ENCODE data around the gene PRRT4. TPM values are rescaled to one million over a fixed set of nuclear protein-coding genes. Genes with fewer than 3 reads are reported as not detected.

PRRT4 gene
- total RNA-seq, 1 experiment from 2014 or later = not detected

DNA sequence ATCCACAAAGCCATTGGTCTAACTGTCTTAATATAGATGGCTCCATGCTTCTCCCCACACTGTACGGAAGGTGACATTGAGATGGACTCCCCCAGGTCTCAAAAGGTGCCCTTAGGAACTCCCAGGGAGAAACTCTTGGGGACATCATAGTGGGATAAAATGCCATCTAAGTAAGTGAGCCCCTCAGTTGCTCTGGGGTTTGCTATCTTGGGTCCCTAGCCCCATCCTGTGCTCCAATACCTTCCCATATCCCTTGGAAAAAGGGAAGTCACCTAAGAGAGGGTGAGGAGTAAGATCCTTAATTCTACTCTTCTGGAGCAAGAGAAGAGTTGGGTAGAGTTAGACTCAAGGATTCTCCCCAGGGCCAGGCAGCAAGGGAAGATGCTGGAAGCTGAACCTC lies 7.9 kb downstream of the PRRT4 start:
- DNase-seq = no peak
- no TSS peak for BruUV-seq (replicated peaks)
- intact Hi-C loops (cut with micrococcal nuclease; ENCODE audit: unreplicated experiment) = no loop called here
- H3K27me3 Mint-ChIP-seq (ENCODE audit: unreplicated experiment) = peaks cover 88% of the 10 kb centered on the region
- peaks cover 8% of the 10 kb centered on the region for H3K4me1 Mint-ChIP-seq (ENCODE audit: low read depth, unreplicated experiment)
- no peak overlapping the region for H3K27ac Mint-ChIP-seq (ENCODE audit: unreplicated experiment)
- H3K4me3 Mint-ChIP-seq (ENCODE audit: low read depth, unreplicated experiment) = no peak overlapping the region
- H3K9me3 Mint-ChIP-seq (ENCODE audit: low read depth, unreplicated experiment) = no peaks in the 10 kb centered on the region
- CTCF ChIA-PET = interaction anchor here (0.6 kb wide), 1 partner anchor 14 kb away, joined by 4 read pairs; no protein-coding TSS in a partner anchor
- TF ChIP-seq CTCF (IDR thresholded peaks at IDR 0.05; ENCODE audit: unreplicated experiment) = no peak
- H3K36me3 Mint-ChIP-seq (ENCODE audit: insufficient read depth, unreplicated experiment) = no peaks in the 10 kb centered on the region

DNA sequence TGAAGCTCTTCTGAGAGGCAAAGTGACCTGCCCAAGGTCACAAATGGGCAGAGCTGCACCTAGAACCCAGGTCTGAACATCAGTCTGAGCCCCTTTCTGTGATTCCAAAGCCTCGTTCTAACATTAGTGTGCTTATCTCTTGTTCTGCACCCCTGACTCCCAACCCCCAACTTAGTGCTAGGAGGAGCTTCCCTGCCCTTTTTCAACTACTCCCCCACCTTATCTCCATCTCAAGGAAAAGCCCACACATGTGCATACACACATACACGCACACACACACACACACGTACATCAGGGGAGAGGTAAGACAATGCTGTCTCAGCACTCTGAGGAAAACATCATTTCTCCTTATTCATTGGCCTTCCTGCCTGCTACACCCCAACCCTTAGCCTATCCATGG lies 8.3 kb downstream of the PRRT4 start:
- no peak for DNase-seq
- no TSS peak for BruUV-seq (replicated peaks)
- H3K4me3 Mint-ChIP-seq (ENCODE audit: low read depth, unreplicated experiment) = no peak overlapping the region
- CTCF ChIA-PET = interaction anchor here (0.8 kb wide), 1 partner anchor 9 kb away, joined by 3 read pairs; no protein-coding TSS in a partner anchor
- peaks cover 8% of the 10 kb centered on the region for H3K4me1 Mint-ChIP-seq (ENCODE audit: low read depth, unreplicated experiment)
- TF ChIP-seq CTCF (IDR thresholded peaks at IDR 0.05; ENCODE audit: unreplicated experiment) = no peak
- H3K9me3 Mint-ChIP-seq (ENCODE audit: low read depth, unreplicated experiment) = no peaks in the 10 kb centered on the region
- H3K27me3 Mint-ChIP-seq (ENCODE audit: unreplicated experiment) = peaks cover 88% of the 10 kb centered on the region
- no peaks in the 10 kb centered on the region for H3K36me3 Mint-ChIP-seq (ENCODE audit: insufficient read depth, unreplicated experiment)
- intact Hi-C loops (cut with micrococcal nuclease; ENCODE audit: unreplicated experiment) = no loop called here
- no peak overlapping the region for H3K27ac Mint-ChIP-seq (ENCODE audit: unreplicated experiment)

GRCh38 chr7:128352636-128353035 lies 8.9 kb downstream of the PRRT4 start:
- TF ChIP-seq CTCF (IDR thresholded peaks at IDR 0.05; ENCODE audit: unreplicated experiment) = no peak
- no TSS peak for BruUV-seq (replicated peaks)
- no peaks in the 10 kb centered on the region for H3K9me3 Mint-ChIP-seq (ENCODE audit: low read depth, unreplicated experiment)
- peaks cover 88% of the 10 kb centered on the region for H3K27me3 Mint-ChIP-seq (ENCODE audit: unreplicated experiment)
- peaks cover 8% of the 10 kb centered on the region for H3K4me1 Mint-ChIP-seq (ENCODE audit: low read depth, unreplicated experiment)
- intact Hi-C loops (cut with micrococcal nuclease; ENCODE audit: unreplicated experiment) = no loop called here
- DNase-seq = no peak
- H3K27ac Mint-ChIP-seq (ENCODE audit: unreplicated experiment) = no peak overlapping the region
- H3K36me3 Mint-ChIP-seq (ENCODE audit: insufficient read depth, unreplicated experiment) = no peaks in the 10 kb centered on the region
- no peak overlapping the region for H3K4me3 Mint-ChIP-seq (ENCODE audit: low read depth, unreplicated experiment)
- CTCF ChIA-PET = interaction anchor here (0.8 kb wide), 1 partner anchor 9 kb away, joined by 3 read pairs; no protein-coding TSS in a partner anchor

GRCh38 chr7:128352153-128352537 lies 9.3 kb downstream of the PRRT4 start:
- Mint-ChIP-seq H3K27ac (ENCODE audit: unreplicated experiment) (no peak overlapping the region), H3K36me3 (ENCODE audit: insufficient read depth, unreplicated experiment) (no peaks in the 10 kb centered on the region), H3K4me1 (ENCODE audit: low read depth, unreplicated experiment) (peaks cover 4% of the 10 kb centered on the region), H3K9me3 (ENCODE audit: low read depth, unreplicated experiment) (no peaks in the 10 kb centered on the region), H3K4me3 (ENCODE audit: low read depth, unreplicated experiment) (no peak overlapping the region), H3K27me3 (ENCODE audit: unreplicated experiment) (peaks cover 88% of the 10 kb centered on the region)
- CTCF ChIA-PET = no interaction called here
- peak; percentile 14 for TF ChIP-seq CTCF (IDR thresholded peaks at IDR 0.05; ENCODE audit: unreplicated experiment)
- intact Hi-C loops (cut with micrococcal nuclease; ENCODE audit: unreplicated experiment) = no loop called here
- no TSS peak for BruUV-seq (replicated peaks)
- no peak for DNase-seq

Data from Calu3 (cell line).